Parathyroid adenoma (tissue), 2 donors: ENCODE results near the gene CNGB1.
"Not testable (repeated sequence)": the region's sequence is repeated elsewhere in the genome, so short reads cannot be mapped to it uniquely, and the experiment has no call there.

Experiments used
- H2AFZ ChIP-seq: fragments of 300-600 bp; sonication (generic); one replicate; pipeline ENCODE4 v1.7.0; 2017; ENCODE audit warnings: antibody characterized with exemption, mild to moderate bottlenecking
- H3K27ac ChIP-seq: fragments of 300-600 bp; sonication (generic); one replicate; pipeline ENCODE4 v1.7.0; 2017
- H3K27me3 ChIP-seq: fragments of 300-600 bp; sonication (generic); one replicate; pipeline ENCODE4 v1.7.0; 2017; ENCODE audit warnings: low read length; ENCODE audit not compliant: control insufficient read depth, insufficient read depth
- H3K36me3 ChIP-seq: fragments of 300-600 bp; sonication (generic); one replicate; pipeline ENCODE4 v1.7.0; 2017; ENCODE audit warnings: low read length; ENCODE audit not compliant: control insufficient read depth, insufficient read depth
- H3K4me1 ChIP-seq: fragments of 300-600 bp; sonication (generic); one replicate; pipeline ENCODE4 v1.7.0; 2017; ENCODE audit warnings: control low read depth
- H3K4me2 ChIP-seq: fragments of 300-600 bp; sonication (generic); one replicate; pipeline ENCODE4 v1.7.0; 2017; ENCODE audit warnings: low read length
- H3K4me3 ChIP-seq: fragments of 300-600 bp; sonication (generic); one replicate; pipeline ENCODE4 v1.7.0; 2017; ENCODE audit warnings: low read depth, low read length
- H3K79me2 ChIP-seq: fragments of 300-600 bp; sonication (generic); one replicate; pipeline ENCODE4 v1.7.0; 2017; ENCODE audit warnings: control low read depth
- H3K9ac ChIP-seq: fragments of 300-600 bp; sonication (generic); one replicate; pipeline ENCODE4 v1.7.0; 2017; ENCODE audit warnings: mild to moderate bottlenecking
- H3K9me3 ChIP-seq: fragments of 300-600 bp; sonication (generic); one replicate; pipeline ENCODE4 v1.7.0; 2017; ENCODE audit warnings: low read length; ENCODE audit not compliant: control insufficient read depth
- TF ChIP-seq, protein P1 (sequence below): fragments of 300-600 bp; sonication (generic); IDR thresholded peaks from one replicate; pipeline ENCODE4 v1.7.0; 2017; ENCODE audit warnings: antibody characterized with exemption, mild to moderate bottlenecking
- donor health status: primary hyperparathyroidism.

CNGB1 gene

DNA sequence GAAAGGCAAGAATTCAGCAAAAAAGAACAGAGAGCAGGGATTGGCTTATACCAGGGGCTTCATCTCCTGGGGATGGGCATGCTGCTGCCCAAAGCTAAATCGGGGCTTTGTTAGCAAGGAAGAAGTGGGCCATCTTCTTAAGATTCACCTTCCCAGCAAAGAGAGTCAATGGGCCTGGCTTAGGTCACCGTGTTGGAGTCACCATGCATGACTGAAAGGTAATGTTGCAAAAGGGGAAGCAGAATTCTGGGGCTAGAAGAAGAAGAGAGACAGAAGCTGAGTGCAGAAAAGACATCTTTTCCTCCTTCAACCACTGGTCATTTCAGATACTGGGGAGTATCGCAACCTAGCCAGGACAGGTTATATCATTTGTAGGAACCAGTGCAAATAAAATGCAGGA, 92.3 kb downstream of the CNGB1 start:
- H3K4me1 ChIP-seq: no peaks in the 10 kb centered on the region
- TF ChIP-seq, protein P1, sequence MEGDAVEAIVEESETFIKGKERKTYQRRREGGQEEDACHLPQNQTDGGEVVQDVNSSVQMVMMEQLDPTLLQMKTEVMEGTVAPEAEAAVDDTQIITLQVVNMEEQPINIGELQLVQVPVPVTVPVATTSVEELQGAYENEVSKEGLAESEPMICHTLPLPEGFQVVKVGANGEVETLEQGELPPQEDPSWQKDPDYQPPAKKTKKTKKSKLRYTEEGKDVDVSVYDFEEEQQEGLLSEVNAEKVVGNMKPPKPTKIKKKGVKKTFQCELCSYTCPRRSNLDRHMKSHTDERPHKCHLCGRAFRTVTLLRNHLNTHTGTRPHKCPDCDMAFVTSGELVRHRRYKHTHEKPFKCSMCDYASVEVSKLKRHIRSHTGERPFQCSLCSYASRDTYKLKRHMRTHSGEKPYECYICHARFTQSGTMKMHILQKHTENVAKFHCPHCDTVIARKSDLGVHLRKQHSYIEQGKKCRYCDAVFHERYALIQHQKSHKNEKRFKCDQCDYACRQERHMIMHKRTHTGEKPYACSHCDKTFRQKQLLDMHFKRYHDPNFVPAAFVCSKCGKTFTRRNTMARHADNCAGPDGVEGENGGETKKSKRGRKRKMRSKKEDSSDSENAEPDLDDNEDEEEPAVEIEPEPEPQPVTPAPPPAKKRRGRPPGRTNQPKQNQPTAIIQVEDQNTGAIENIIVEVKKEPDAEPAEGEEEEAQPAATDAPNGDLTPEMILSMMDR: no peak
- H3K9me3 ChIP-seq: no peaks in the 10 kb centered on the region
- no peak overlapping the region for H3K4me2 ChIP-seq
- H3K27me3 ChIP-seq: no peaks in the 10 kb centered on the region
- no peak overlapping the region for H2AFZ ChIP-seq
- H3K36me3 ChIP-seq: no peaks in the 10 kb centered on the region
- H3K27ac ChIP-seq: no peak overlapping the region
- no peaks in the 10 kb centered on the region for H3K79me2 ChIP-seq
- H3K9ac ChIP-seq: no peak overlapping the region
- no peak overlapping the region for H3K4me3 ChIP-seq

DNA sequence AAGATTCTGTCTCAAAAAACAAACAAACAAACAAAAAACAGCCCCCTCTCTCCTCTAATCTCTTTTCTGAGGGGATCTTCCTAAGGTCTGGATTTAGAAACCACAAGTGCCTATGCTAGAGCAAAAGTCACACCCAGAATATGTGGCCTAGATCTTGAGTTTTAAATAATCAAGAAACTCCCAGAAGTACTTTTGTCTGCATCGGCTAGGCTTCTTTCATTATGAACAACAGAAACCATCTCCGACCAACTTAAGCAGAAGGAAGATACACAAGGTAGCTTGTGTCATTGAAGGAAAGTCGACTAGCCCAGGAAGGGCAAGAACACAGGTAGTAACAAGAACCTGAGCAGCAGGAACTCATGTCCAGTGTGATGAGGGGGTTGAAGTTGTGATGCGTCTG, 94.7 kb downstream of the CNGB1 start:
- H2AFZ ChIP-seq: no peak overlapping the region
- no peak overlapping the region for H3K27ac ChIP-seq
- H3K4me3 ChIP-seq: no peak overlapping the region
- H3K9ac ChIP-seq: no peak overlapping the region
- TF ChIP-seq, protein P1: no peak
- no peaks in the 10 kb centered on the region for H3K36me3 ChIP-seq
- no peaks in the 10 kb centered on the region for H3K4me1 ChIP-seq
- no peaks in the 10 kb centered on the region for H3K27me3 ChIP-seq
- H3K79me2 ChIP-seq: no peaks in the 10 kb centered on the region
- no peaks in the 10 kb centered on the region for H3K9me3 ChIP-seq
- no peak overlapping the region for H3K4me2 ChIP-seq

DNA sequence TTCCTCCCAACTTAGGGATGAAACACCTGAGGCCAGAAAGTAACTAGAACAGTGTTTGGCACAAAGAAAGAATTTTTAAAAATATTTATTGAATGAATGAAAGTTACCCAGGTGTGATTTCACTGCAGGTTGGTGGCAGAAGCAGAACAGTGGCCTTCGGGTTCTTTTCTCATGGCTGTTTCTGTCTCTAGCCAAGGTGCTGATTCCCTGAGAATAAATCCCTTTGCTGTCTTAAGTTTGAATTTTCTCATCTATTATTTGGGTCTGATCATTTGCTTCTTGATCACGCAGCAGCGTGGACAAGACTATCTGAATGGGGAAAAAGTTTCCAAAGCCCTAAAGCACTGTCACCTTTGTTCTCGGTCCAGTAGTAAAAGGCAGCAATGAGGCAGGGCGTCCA, 95.6 kb downstream of the CNGB1 start:
- Histone ChIP-seq H3K4me3 (no peak overlapping the region), H3K36me3 (no peaks in the 10 kb centered on the region), H3K27me3 (no peaks in the 10 kb centered on the region), H3K4me2 (no peak overlapping the region), H3K9ac (no peak overlapping the region), H3K79me2 (no peaks in the 10 kb centered on the region), H3K4me1 (no peaks in the 10 kb centered on the region), H2AFZ (no peak overlapping the region), H3K9me3 (no peaks in the 10 kb centered on the region), H3K27ac (no peak overlapping the region)
- TF ChIP-seq, protein P1: no peak

DNA sequence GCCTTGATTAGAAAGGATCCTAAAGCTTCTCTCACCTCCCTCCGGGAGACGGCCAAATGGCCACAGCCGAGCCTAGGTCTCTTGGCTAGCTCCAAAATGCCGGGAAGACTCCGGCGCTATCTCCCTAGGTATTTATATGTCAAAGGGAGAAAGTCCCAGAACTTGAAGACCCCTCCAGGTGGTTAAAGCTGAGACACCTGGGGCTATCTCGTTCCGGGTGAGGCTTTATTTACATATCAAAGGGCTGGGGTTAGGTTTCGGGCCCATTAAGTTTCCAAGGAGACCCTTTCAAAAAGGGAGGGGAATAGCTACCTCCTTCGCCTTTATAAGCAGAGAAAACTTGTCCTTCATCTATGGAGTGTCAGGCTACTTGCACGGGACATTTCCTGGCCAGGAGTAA, 97.7 kb downstream of the CNGB1 start:
- no peak overlapping the region for H3K9ac ChIP-seq
- H3K4me1 ChIP-seq: no peaks in the 10 kb centered on the region
- H3K27ac ChIP-seq: no peak overlapping the region
- no peaks in the 10 kb centered on the region for H3K36me3 ChIP-seq
- H3K9me3 ChIP-seq: no peaks in the 10 kb centered on the region
- no peaks in the 10 kb centered on the region for H3K79me2 ChIP-seq
- H3K4me2 ChIP-seq: no peak overlapping the region
- TF ChIP-seq, protein P1: no peak
- H3K4me3 ChIP-seq: no peak overlapping the region
- H2AFZ ChIP-seq: no peak overlapping the region
- H3K27me3 ChIP-seq: no peaks in the 10 kb centered on the region

DNA sequence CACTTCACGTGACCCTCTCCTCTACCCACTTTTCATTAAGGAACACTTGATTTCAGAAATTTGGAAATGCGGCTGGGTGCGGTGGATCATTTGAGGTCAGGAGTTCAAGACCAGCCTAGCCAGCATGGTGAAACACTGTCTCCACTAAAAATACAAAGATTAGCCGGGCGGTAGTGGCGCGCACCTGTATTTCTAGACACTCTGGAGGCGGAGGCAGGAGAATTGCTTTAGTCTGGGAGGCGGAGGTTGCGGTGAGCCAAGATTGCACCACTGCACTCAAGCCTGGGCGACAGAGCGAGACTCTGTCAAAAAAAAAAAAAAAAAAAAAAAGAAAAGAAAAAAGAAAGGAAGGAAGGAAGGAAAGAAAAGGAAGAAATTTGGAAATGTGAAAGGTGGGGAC, 98.2 kb downstream of the CNGB1 start:
- not testable (repeated sequence) for H3K9ac ChIP-seq, H3K4me3 ChIP-seq, H3K4me2 ChIP-seq, H3K9me3 ChIP-seq, H2AFZ ChIP-seq, H3K27ac ChIP-seq, H3K4me1 ChIP-seq, H3K27me3 ChIP-seq, H3K36me3 ChIP-seq, H3K79me2 ChIP-seq
